ENCODE data around the gene PTPRM. TPM values are rescaled to one million over a fixed set of nuclear protein-coding genes. Genes with fewer than 3 reads are reported as not detected.

The PTPRM gene
- total RNA-seq, 4 donors from 2014 or later = 206 to 337 (median 255) TPM

GRCh38 chr18:7696780-7697179 lies 129.7 kb downstream of the PTPRM start:
- TF ChIP-seq CTCF (IDR thresholded peaks at IDR 0.05; ENCODE audit: low read depth) = no peak

GRCh38 chr18:7697306-7697705 lies 130.2 kb downstream of the PTPRM start:
- TF ChIP-seq CTCF (IDR thresholded peaks at IDR 0.05; ENCODE audit: low read depth) = no peak

GRCh38 chr18:7711495-7711894 lies 144.4 kb downstream of the PTPRM start:
- no peak for TF ChIP-seq CTCF (IDR thresholded peaks at IDR 0.05; ENCODE audit: low read depth)

- TF ChIP-seq CTCF (IDR thresholded peaks at IDR 0.05; ENCODE audit: low read depth) = no peak
Measured at GRCh38 chr18:7720395-7720794, 153.3 kb downstream of the PTPRM start.

- no peak for TF ChIP-seq CTCF (IDR thresholded peaks at IDR 0.05; ENCODE audit: low read depth)
Measured at GRCh38 chr18:7721532-7721931, 154.4 kb downstream of the PTPRM start.

- TF ChIP-seq CTCF (IDR thresholded peaks at IDR 0.05; ENCODE audit: low read depth) = no peak
Measured at GRCh38 chr18:7722955-7723354, 155.8 kb downstream of the PTPRM start.

- no peak for TF ChIP-seq CTCF (IDR thresholded peaks at IDR 0.05; ENCODE audit: low read depth)
Measured at GRCh38 chr18:7723558-7723957, 156.4 kb downstream of the PTPRM start.

Data from subcutaneous adipose tissue (tissue), 4 donors.